NCI-H1436 treated with DMSO at 0.1 percent for 48 hours (cell line): ENCODE measurements around the gene MKLN1.
"Not testable (repeated sequence)": the region's sequence is repeated elsewhere in the genome, so short reads cannot be mapped to it uniquely, and the experiment has no call there.

ENCODE experiments used
- DNase-seq: peaks from one replicate; lab custom pipeline; 2025; lab: John Stamatoyannopoulos, UW

Gene MKLN1

DNA sequence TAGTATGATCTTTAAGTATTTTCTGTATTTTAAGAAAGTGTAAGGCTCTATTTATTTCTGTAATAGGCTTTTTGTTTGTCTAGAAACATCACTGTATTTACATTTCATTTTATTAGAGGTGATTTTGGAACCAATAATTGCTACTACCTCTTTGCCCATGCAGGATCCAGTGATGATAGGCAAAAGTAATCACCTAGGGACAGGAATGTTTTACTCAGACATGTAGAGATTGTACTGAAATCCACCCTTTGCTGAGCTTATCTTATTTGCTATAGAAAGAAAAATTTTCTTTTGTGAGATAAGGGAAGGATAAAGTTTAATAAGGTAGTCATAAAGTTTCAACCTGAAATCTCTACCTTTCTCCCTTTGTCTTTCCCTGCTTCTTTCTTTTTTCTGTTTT is 73.5 kb downstream of the MKLN1 start:
- no peak for DNase-seq

- DNase-seq: no peak
Measured at GRCh38 chr7:131403322-131403721, 75.6 kb downstream of the MKLN1 start.

DNA sequence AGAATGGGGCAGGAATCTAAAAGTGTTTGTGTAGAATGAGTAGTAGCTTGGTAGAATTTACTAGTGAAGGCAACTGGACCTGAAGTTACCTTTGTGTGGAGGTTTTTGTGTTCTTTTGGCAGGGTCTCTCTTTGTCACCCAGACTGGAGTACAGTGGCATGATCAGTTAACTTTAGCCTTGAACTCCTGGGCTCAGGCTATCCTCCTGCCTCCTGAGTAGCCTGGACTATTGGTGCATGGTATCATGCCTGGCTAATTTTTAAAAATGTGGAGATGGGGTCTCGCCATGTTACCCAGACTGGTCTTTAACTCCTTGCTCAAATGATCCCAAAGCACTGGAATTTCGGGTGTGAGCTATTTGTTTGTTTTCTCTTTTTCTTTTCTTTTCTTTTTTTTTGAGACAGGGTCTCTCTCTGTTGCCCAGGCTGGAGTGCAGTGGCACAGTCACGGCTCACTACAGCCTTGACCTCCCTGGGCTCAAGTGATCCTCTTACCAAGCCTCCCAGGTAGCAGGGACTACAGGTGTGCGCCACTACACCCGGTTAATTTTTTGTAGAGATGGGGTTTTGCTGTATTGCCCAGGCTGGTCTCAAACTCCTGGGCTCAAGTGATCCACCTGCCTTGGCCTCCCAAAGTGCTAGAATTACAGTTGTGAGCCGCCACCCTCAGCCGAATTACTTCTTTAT is 76.7 kb downstream of the MKLN1 start:
- no peak for DNase-seq

DNA sequence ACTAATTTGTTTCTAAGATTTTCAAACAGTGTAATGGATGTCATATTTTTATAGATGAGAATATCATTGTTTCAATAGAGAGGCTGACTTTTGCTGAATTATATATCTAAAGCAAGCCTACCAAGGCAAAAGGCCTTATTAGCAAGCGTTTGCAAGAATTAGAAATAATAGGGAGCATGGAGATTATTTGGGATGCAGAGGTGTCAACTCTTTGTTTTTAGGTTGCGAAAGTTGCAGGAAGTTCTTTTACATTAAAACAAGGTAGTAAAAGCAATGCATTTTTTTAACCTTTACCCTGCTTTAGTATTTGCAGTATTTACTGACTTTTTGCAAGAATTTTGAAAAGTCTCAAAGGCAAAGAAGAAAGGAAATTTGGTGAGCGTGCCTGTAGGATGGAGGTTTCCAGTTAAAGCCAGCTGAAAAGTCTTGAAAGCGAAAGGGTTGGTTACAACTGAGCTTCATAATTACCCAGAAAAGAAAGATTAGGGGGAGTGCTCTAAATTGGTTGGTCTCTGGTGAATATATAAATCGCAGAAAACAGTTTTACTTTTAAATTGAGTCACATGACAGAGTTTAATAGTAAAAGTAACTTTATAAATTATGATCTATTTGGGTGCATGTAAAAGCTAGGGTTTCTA is 81.6 kb downstream of the MKLN1 start:
- DNase-seq: no peak

DNA sequence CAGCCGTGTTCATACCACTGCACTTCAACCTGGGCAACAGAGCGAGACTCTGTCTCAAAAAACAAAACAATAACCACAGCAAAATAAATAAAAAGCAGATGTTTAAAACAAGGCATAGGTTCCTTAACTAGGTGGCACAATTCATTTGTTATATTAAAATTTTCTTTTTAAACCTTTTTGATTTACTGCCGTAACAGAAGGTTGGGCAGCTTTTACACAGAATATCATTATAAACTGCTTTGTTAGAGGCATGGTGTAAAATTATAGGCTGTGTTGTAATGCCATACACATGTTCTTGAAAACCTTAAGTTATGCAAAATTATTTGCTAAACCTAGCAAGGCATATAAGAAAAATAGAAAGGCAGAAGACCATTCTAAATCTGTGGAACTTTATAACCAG is 84.4 kb downstream of the MKLN1 start:
- DNase-seq: no peak

- DNase-seq: no peak
Measured at GRCh38 chr7:131413711-131414110, 86.0 kb downstream of the MKLN1 start.

DNA sequence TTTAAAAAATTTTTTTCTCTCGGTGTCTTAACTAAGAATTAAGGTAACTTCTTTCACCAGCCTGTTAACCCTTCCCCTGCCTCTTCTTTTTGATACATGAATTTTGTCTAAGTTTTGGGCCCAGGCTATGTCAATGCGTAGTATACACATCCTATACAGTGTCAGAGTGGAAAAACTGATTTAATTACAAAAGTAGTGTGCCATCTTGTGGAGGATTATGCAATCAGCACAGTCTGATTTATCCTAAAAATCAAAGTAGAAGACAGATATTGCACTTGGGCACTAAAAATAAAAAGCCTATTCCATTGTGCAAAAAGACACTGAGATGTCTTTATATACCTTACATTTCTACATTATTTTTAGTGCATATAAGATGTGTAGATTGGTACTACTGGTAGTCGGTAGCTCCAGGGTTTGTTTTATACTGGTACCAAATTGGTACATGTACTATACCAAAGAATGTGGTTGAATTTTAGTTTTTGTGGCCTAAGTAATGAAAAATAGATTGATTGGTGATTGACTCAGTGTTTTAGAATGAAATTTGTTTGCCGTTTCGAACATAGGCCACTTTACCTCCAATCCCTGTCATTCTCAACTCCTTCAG is 96.6 kb downstream of the MKLN1 start:
- no peak for DNase-seq

GRCh38 chr7:131425992-131426391 is 98.3 kb downstream of the MKLN1 start:
- no peak for DNase-seq

- not testable (repeated sequence) for DNase-seq
Measured at GRCh38 chr7:131430826-131431225, 103.2 kb downstream of the MKLN1 start.

- DNase-seq: no peak
Measured at GRCh38 chr7:131431289-131431688, 103.6 kb downstream of the MKLN1 start.

- no peak for DNase-seq
Measured at GRCh38 chr7:131431756-131432155, 104.1 kb downstream of the MKLN1 start.

GRCh38 chr7:131436384-131436783 is 108.7 kb downstream of the MKLN1 start:
- no peak for DNase-seq

- no peak for DNase-seq
Measured at GRCh38 chr7:131438969-131439368, 111.3 kb downstream of the MKLN1 start.

DNA sequence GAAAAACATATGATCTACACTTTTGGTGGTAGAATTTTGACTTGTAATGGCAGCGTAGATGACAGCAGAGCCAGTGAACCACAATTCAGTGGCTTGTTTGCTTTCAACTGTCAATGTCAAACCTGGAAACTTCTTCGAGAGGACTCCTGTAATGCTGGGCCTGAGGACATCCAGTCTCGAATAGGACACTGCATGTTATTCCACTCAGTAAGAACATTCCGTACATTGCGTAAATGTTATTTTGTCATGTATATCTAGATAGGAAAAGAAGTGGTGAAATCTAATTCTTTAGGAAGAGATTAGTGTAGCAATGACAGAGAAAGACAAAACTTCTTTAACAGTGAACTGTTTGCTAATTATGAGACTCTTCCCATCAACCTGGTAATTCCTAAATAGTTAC is 115.8 kb downstream of the MKLN1 start:
- DNase-seq: no peak

GRCh38 chr7:131444683-131445082 is 117.0 kb downstream of the MKLN1 start:
- DNase-seq: no peak

DNA sequence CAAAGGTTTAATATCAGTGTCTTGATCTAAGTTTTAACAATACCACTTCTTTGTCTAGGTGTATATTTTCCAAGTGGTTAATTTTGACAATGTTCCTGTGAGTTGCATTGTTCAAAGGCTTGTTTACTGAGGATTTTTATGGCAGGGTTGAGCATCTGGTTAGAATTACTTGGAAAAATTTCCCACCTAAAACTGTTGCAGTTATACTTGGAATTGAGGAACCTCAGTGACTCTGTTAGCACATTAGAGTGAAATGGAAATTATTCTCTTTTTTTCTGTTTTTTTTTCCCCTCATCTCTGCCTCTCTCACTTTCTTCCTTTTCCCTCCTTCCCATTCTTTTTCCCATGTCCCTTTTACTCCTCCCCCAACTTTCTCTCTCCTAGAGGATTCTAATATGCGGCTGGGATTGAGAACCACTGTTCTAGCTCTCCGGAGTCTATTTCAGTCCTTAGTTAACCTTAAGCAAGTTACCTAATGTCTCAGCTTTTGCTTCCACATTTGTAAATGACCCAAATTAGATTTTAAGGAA is 121.8 kb downstream of the MKLN1 start:
- no peak for DNase-seq

GRCh38 chr7:131454498-131454897 is 126.8 kb downstream of the MKLN1 start:
- no peak for DNase-seq

DNA sequence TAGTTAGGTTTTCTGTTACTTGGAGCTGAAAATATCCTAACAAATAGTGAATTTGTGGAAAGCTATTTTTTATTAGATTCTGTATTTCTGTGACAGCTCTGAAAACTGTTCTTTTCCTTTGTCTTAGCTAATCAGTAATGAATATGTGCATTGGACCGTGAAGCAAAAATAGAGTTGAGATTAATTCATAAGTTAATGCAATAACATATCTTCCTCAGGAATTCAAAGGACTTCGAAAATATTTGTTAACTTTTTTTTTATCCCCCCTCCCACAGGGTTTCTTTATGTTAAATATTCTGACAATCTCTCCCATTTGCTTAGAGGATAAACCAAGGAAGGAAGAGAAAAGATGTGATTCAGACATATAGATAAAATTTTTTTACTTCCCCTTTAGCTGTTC is 127.3 kb downstream of the MKLN1 start:
- DNase-seq: no peak

- DNase-seq: no peak
Measured at GRCh38 chr7:131455546-131455945, 127.9 kb downstream of the MKLN1 start.

- DNase-seq: no peak
Measured at GRCh38 chr7:131456338-131456737, 128.7 kb downstream of the MKLN1 start.

- DNase-seq: no peak
Measured at GRCh38 chr7:131459256-131459655, 131.6 kb downstream of the MKLN1 start.

- DNase-seq: no peak
Measured at GRCh38 chr7:131462059-131462458, 134.4 kb downstream of the MKLN1 start.

DNA sequence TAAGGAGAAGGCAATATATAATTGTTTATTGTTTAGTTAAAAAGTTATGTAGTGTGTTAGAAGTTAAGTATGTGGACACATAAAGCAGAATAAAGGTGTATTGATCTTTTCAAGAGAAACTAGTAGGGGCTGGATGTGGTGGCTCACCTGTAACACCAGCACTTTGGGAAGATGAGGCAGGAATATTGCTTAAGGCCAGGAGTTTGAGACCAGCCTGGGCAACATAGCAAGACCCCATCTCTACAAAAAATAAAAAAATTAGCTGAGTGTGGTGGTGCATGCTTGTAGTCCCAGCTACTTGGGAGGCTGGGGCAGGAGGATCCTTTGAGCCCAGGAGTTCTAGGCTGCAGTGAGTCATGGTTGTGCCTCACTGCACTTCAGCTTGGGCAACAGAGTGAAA is 135.0 kb downstream of the MKLN1 start:
- not testable (repeated sequence) for DNase-seq
